ENCODE measurements around the gene HPS4. TPM values are rescaled to one million over a fixed set of nuclear protein-coding genes. Genes with fewer than 3 reads are reported as not detected.
"Not testable (repeated sequence)": the region's sequence is repeated elsewhere in the genome, so short reads cannot be mapped to it uniquely, and the experiment has no call there.

Gene HPS4
- polyA plus RNA-seq, 3 donors from 2014 or later, result 5.0 to 13.3 (median 8.2) TPM

DNA sequence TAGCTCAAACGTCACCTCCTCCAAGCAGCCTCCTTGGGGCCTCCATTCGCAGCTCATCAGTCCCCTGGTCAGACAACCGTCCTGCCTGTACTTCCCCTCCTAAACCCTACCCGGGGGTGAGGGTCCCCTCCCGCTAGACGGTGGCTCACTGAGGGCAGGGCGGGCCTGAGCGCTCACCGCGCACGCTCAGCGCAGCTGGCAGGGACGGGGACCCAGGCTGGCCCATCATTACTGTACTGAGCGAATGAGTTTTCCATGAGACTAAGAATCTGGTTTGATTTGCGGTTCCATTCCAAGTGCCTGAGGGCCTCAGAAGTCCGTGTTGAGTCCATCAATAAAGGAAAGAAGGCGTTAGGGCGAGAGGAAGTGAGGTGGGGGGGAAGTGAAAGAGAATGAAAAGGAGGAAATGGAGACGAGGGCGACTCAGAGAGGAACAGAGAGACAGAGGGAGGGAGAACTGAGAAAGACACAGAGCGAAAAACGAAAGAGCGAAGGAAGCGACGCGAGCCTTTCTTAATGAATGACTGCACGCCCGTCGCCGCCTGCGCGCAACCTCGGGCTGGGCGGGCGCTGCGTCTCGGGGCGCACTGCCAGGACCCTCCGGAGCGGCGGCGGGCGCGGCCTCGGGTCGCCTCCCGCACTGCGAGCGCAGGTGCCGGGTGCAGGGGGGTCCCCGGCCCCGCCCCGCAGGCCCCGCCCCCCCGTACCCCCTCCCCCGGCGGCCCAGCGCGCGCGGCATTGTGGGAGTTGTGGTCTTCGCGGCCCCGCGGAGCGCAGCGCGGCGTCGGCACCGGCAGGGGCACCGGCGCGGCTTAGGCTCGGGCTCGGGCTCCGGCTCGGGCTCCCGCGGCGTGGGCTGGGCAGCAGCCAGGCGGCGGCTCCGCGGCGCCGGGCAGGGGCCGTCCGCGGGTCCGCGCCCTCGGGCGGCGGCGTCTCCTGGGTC, 54.8 kb downstream of the HPS4 start, which contains the start of gene ASPHD2:
Gene ASPHD2, plus strand, starts transcription at position 746 of the 943 bp plus-strand sequence. CDS start 4,356 bp downstream, outside the sequence.
- Mint-ChIP-seq H3K36me3 (peaks cover 0 to 7% (median 0%) of the 10 kb centered on the region in 3 donors), H3K4me1 (peaks cover 15 to 23% of the 10 kb centered on the region in 2 donors), H3K4me3 (peak within 1 kb of the TSS; percentile 95 to 100 (median 98)), H3K27me3 (ENCODE audit: low read depth in 3 of 3) (peaks cover 2 to 7% (median 6%) of the 10 kb centered on the region in 3 donors), H3K27ac (peak within 1 kb of the TSS; percentile 89 to 100 (median 96)), H3K9me3 (peaks cover 0 to 1% (median 0%) of the 10 kb centered on the region in 6 donors)
- peak; percentile 70 to 81 (median 78) for DNase-seq

DNA sequence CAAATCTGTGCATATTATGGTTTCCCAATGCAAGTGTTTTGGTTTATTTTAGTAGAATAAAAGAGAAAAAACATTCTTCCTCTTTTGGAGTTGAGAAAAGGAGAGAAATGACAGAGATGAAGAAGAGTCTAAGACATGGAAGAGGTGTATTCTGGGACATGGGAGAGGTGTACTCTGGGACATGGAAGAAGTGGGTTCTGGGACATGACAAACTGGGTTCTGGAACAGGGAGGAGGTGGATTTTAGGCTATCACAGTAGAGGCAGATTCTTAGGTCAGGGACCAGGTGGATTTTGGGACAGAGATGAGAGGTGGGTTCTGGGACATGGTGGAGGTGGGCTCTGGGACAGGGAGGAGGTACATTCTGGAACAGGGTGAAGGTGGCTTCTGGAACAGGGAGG, 56.7 kb downstream of the HPS4 start:
- peaks cover 7 to 8% (median 8%) of the 10 kb centered on the region in 3 donors for H3K27me3 Mint-ChIP-seq (ENCODE audit: low read depth in 3 of 3)
- peaks cover 0 to 15% (median 9%) of the 10 kb centered on the region in 6 donors for H3K9me3 Mint-ChIP-seq
- no peak for DNase-seq
- peaks cover 15 to 23% of the 10 kb centered on the region in 2 donors for H3K4me1 Mint-ChIP-seq
- H3K4me3 Mint-ChIP-seq, result peak overlapping the region; percentile 3 to 77 (median 68)
- H3K36me3 Mint-ChIP-seq, result peaks cover 0 to 8% (median 2%) of the 10 kb centered on the region in 3 donors
- peak overlapping the region; percentile 13 to 83 (median 53) for H3K27ac Mint-ChIP-seq

DNA sequence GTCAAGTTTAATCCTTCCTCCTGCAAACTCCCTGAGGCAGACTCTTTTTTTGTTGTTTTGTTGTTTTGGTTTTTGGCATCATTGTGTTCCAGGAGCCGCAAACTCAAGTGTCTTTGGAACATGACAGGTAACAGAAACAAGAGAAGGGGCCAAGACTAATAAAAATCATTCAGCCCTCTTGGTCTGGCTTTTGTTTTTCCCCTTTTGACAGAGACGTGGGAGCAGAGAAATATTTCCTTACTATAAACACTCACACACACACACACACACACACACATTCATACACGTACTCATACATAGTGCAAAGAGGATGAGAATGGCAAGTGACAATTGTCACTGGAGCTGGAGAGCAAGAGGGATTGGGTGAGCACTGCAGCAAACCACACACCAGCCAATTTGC, 65.0 kb downstream of the HPS4 start:
- Mint-ChIP-seq H3K27ac (no peak overlapping the region), H3K4me1 (no peaks in the 10 kb centered on the region)

DNA sequence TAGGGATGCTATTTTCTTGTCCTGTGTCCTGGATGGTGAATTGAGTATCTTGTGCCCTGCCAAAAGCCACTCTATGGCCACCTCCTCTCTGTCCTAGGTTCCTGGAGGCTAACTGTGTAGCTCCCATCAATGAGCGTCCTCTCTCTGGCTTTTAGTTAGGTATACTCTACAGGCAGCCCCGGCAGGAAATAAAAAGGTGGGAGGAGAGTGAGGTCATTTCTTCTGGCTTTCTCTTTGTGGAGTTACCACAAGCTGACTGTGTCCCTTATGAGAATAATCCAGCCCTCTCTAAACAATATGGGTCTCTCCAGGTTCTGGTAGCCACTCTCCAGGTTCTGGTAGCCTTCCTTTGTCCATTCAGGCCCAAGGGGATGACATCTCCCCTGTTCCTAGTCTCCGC, 66.2 kb downstream of the HPS4 start:
- peaks cover 0 to under 1% (median 0%) of the 10 kb centered on the region in 6 donors for H3K9me3 Mint-ChIP-seq
- H3K4me3 Mint-ChIP-seq, result no peak overlapping the region
- no peaks in the 10 kb centered on the region for H3K36me3 Mint-ChIP-seq
- H3K27me3 Mint-ChIP-seq (ENCODE audit: low read depth in 3 of 3), result peaks cover 5 to 10% (median 7%) of the 10 kb centered on the region in 3 donors
- DNase-seq, result no peak
- H3K27ac Mint-ChIP-seq, result no peak overlapping the region
- no peaks in the 10 kb centered on the region for H3K4me1 Mint-ChIP-seq

More for the DNA sequence above, 65.0 kb downstream of the HPS4 start:
- no peak overlapping the region for H3K4me3 Mint-ChIP-seq
- H3K9me3 Mint-ChIP-seq, result peaks cover 0 to 12% (median 9%) of the 10 kb centered on the region in 6 donors
- H3K27me3 Mint-ChIP-seq (ENCODE audit: low read depth in 3 of 3), result peaks cover 6 to 9% (median 7%) of the 10 kb centered on the region in 3 donors
- DNase-seq, result no peak
- H3K36me3 Mint-ChIP-seq, result peaks cover 0 to 8% (median 2%) of the 10 kb centered on the region in 3 donors

DNA sequence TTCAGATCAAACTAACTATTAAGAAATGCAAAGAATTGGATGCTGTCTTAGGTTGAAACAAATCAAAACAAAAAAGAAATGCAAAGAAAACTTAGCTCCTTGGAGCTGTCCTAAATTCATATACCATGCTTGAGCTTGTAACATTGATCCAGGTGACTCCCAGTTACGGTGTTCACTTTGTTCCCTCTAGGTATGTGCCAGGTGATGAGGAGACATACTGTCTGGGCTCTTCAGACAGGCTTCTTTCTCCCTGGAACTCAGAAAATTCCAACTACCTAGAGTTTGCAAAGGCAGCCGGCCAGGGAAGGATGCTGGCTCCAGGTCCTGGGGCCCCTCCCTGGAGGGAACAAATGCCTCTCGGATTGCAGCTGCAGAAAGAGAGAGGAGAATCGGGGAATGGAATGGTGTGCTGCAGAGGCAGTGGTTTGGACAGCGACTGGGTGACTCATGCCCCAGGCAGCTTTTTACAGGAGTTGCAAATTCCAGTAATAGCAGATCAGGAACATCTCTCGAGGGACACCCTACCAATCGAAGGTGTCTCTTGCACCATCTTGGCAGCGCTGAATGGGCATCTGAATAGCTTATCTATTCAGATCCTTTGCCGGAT, 66.8 kb downstream of the HPS4 start:
- no peak for DNase-seq
- no peak overlapping the region for H3K4me3 Mint-ChIP-seq
- peaks cover 4 to 10% (median 5%) of the 10 kb centered on the region in 3 donors for H3K27me3 Mint-ChIP-seq (ENCODE audit: low read depth in 3 of 3)
- H3K36me3 Mint-ChIP-seq, result no peaks in the 10 kb centered on the region
- no peaks in the 10 kb centered on the region for H3K4me1 Mint-ChIP-seq
- H3K27ac Mint-ChIP-seq, result no peak overlapping the region
- no peaks in the 10 kb centered on the region for H3K9me3 Mint-ChIP-seq

DNA sequence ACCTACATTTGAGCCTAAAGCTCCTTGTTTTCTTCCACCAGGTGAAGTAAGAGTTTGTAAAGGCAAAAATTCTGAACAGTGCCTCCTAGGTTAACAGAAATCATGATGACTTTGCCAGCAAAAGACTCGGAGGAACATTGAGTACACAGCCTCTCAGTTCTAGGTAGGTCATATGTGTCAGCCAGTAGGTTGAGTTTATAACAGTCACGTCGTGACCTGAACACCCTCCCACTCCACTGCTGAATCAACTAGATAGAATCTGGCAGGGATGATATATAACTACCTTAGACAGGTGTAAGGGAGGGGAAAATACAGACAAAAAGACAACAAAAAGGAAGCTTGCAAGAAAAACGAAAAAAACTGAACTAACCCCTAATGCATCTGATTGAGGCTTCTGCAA, 67.3 kb downstream of the HPS4 start:
- H3K27ac Mint-ChIP-seq, result no peak overlapping the region
- no peaks in the 10 kb centered on the region for H3K9me3 Mint-ChIP-seq
- H3K27me3 Mint-ChIP-seq (ENCODE audit: low read depth in 3 of 3), result peaks cover 0 to 10% (median 5%) of the 10 kb centered on the region in 3 donors
- H3K4me3 Mint-ChIP-seq, result no peak overlapping the region
- no peaks in the 10 kb centered on the region for H3K4me1 Mint-ChIP-seq
- H3K36me3 Mint-ChIP-seq, result no peaks in the 10 kb centered on the region
- no peak for DNase-seq

DNA sequence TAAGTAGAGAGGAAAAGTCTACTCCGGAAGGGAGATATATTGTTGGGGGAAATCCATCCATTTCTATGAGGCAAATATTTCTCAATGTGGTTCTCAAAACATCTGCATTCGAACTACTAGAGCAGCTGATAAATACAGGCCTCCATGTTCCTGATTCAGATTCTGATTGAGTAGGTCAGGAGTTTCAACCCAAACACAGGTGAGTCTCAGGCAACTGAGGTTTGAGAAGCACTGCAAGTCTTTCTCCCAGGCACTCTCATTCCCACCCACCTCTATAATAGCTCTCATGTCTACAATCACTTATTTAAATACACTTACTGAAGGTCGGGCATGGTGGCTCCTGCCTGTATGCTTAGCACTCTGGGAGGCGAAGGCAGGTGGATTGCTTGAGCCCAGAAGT, 69.2 kb downstream of the HPS4 start:
- no peaks in the 10 kb centered on the region for H3K9me3 Mint-ChIP-seq
- no peak overlapping the region for H3K27ac Mint-ChIP-seq
- H3K36me3 Mint-ChIP-seq, result no peaks in the 10 kb centered on the region
- H3K27me3 Mint-ChIP-seq (ENCODE audit: low read depth in 3 of 3), result peaks cover 2 to 10% (median 3%) of the 10 kb centered on the region in 3 donors
- no peaks in the 10 kb centered on the region for H3K4me1 Mint-ChIP-seq
- DNase-seq, result no peak
- no peak overlapping the region for H3K4me3 Mint-ChIP-seq

DNA sequence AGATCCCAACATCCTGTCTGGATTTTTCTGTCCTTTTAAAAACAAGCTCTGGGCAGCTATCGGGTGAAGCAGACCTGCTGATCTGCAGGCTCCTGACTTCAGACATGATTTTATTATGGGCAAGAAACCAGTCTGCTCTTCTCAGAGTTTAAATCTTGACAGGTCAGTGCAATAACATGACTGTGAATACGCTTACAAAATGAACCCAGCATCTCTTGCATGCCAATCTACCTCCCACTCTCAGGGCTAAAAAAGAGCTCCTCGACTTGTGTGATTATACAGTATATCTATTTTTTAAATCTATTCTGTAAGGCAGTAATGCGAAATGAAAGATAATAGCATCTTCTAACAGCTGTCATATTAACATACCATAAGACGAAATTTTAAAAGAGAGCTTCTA, 73.2 kb downstream of the HPS4 start:
- Mint-ChIP-seq H3K27ac (no peak overlapping the region), H3K4me3 (no peak overlapping the region), H3K4me1 (no peaks in the 10 kb centered on the region), H3K36me3 (no peaks in the 10 kb centered on the region), H3K27me3 (ENCODE audit: low read depth in 3 of 3) (peaks cover 3 to 8% (median 6%) of the 10 kb centered on the region in 3 donors), H3K9me3 (no peaks in the 10 kb centered on the region)
- no peak for DNase-seq

DNA sequence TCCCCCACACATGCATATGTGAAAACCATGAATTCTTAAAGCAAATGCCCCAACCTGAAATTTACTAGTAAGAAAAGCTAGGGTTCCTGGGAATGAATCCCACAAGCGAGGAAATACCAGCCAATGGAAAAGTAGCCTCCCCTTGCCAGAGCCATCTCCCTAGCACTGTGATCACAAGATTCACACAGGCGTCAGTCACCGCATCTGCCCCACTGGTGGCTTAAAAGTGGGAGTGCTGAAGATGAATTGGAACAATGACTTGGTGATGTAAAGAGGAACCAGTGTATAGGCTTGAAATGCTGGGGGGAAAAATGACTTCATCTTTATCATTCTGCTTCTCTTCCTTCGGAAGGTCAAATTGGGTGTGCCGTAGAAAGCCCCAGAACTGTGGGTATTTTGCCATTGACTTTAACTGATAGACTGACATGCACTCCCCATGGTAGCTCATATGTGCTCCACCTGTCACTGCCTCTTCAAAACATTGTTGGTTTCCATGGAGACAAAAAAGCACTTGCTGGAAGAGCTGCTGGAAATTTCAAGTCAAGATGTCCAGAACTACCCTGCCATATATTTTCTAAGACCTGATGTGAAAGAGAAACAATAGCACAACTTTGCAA, 73.8 kb downstream of the HPS4 start:
- Mint-ChIP-seq H3K36me3 (no peaks in the 10 kb centered on the region), H3K4me3 (no peak overlapping the region), H3K4me1 (no peaks in the 10 kb centered on the region), H3K9me3 (no peaks in the 10 kb centered on the region), H3K27ac (no peak overlapping the region), H3K27me3 (ENCODE audit: low read depth in 3 of 3) (peaks cover 3 to 8% (median 6%) of the 10 kb centered on the region in 3 donors)
- DNase-seq, result no peak

DNA sequence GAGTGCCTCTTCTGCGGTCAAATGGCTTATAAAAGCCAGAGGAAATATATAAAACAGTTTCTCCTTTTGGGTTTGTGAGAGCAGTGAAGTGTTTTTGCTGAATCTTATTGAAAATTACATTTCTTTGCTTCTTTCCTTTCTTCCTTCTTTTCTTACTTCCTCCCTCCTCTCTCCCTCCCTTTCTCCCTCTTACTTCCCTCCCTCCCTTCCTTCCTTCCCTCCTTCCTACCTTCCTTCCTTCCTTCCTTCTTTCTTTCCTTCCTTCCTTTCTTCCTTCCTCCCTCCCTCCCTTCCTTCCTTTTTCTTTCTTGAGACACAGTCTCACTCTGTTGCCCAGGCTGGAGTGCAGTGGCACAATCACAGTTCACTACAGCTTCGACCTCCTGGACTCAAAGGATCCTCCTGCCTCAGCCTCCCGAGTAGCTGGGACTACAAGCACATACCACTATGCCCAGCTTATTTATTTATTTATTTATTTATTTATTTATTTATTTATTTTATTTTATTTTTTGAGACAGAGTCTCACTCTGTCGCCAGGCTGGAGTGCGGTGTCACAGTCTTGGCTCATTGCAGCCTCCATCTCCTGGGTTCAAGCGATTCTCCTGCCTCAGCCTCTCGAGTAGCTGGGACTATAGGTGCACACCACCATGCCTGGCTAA, 74.9 kb downstream of the HPS4 start:
- H3K9me3 Mint-ChIP-seq; H3K36me3 Mint-ChIP-seq; H3K27ac Mint-ChIP-seq; DNase-seq; H3K4me1 Mint-ChIP-seq; H3K27me3 Mint-ChIP-seq (ENCODE audit: low read depth in 3 of 3); H3K4me3 Mint-ChIP-seq: not testable (repeated sequence)

DNA sequence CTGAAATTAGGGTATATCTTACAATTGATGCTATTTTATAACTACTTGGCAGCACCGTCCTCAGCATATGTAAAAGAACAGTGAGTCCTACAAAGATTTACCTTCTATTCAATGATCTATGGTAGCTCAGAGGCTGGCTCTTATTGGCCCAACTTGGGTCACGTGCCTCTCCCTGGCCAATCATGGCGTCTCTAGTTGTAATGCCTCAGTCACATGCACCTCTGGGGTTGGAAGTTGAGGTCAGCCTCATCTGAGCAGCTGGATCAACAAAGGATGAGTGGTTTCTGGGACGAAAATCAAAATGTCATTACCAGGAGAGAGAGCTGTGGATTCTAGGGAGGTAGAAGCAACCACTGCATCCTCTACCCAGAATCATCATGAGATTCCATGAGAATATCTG, 77.5 kb downstream of the HPS4 start:
- H3K27ac Mint-ChIP-seq, result no peak overlapping the region

DNA sequence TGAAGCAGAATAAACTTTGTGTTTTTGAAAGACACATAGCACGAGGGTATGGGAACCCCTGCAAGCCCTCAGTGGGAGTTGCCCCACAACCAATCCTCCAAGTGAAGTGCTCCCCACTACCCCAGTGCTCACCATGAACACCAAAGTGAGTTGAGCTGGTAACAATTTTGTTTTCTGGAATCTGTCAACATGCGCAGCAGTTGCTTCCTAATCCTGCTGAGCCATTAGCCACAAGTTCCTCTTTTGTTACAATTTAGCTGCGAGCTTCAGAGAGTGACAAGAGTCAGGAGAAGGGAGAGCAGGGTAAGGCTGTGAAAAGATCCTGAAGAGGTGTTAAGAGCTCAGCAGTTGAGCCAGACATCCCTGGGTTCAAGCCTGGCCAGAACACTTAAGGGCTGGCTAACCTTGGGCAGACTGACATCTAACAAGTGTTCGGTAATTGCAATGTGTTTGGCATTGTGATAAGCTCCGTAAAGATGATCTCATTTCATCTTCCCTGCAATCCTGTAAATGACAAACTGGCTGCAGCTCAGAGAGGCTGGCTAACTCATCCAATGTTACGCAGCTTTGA, 78.6 kb downstream of the HPS4 start:
- Mint-ChIP-seq H3K36me3 (no peaks in the 10 kb centered on the region), H3K27ac (no peak overlapping the region), H3K27me3 (ENCODE audit: low read depth in 3 of 3) (peaks cover 4 to 11% (median 8%) of the 10 kb centered on the region in 3 donors), H3K9me3 (no peaks in the 10 kb centered on the region), H3K4me3 (no peak overlapping the region), H3K4me1 (no peaks in the 10 kb centered on the region)
- no peak for DNase-seq

More for the DNA sequence above, 77.5 kb downstream of the HPS4 start:
- no peaks in the 10 kb centered on the region for H3K4me1 Mint-ChIP-seq
- no peak for DNase-seq
- no peaks in the 10 kb centered on the region for H3K36me3 Mint-ChIP-seq
- no peaks in the 10 kb centered on the region for H3K9me3 Mint-ChIP-seq
- H3K4me3 Mint-ChIP-seq, result no peak overlapping the region
- peaks cover 4 to 11% (median 6%) of the 10 kb centered on the region in 3 donors for H3K27me3 Mint-ChIP-seq (ENCODE audit: low read depth in 3 of 3)

DNA sequence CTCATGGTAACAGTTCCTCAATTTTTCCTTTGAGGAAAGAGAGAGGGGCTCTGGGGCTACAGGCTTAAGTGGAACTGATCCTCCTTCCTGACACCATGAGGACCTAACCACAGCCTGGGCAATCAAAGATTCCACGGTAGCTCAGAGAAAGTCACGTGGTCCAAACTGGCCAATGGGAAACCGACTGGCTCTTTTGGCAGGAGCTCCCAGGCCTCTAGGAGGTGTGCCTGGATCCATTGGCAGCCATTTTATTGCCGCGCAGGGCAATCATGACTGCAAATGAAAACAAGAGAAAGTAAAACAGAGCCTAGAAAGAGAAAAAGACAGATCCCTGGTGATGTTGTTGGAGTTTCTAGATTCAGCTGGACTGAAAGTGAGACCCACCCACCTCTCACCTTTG, 81.9 kb downstream of the HPS4 start:
- no peak for DNase-seq
- Mint-ChIP-seq H3K4me3 (no peak overlapping the region), H3K27me3 (ENCODE audit: low read depth in 3 of 3) (peaks cover 4 to 11% (median 6%) of the 10 kb centered on the region in 3 donors), H3K36me3 (no peaks in the 10 kb centered on the region), H3K4me1 (no peaks in the 10 kb centered on the region), H3K27ac (no peak overlapping the region), H3K9me3 (no peaks in the 10 kb centered on the region)
